Duodenal mucosa (tissue), 2 donors: ENCODE measurements around the gene RPL13.

Experiments used
- H3K27ac ChIP-seq: one replicate; pipeline ENCODE4 v1.7.0; 2013; ENCODE audit warnings: low read depth, low read length
- H3K27me3 ChIP-seq, 2 donors: one replicate each; pipeline ENCODE4 v1.7.0; 2013; ENCODE audit warnings: low read length in 2 of 2, control low read depth in 1 of 2; ENCODE audit not compliant: insufficient read depth in 2 of 2, control insufficient read depth in 1 of 2
- H3K36me3 ChIP-seq, 2 donors: one replicate each; pipeline ENCODE4 v1.7.0; 2013; ENCODE audit warnings: low read length in 2 of 2, control low read depth in 1 of 2; ENCODE audit not compliant: insufficient read depth in 2 of 2, control insufficient read depth in 1 of 2
- H3K4me1 ChIP-seq, 2 donors: one replicate each; pipeline ENCODE4 v1.7.0; 2013; ENCODE audit warnings: low read length in 2 of 2, control low read depth in 1 of 2; ENCODE audit not compliant: insufficient read depth in 2 of 2, control insufficient read depth in 1 of 2
- H3K4me3 ChIP-seq, 2 donors: one replicate each; pipeline ENCODE4 v1.7.0; 2013; ENCODE audit warnings: low read length in 2 of 2, low read depth in 1 of 2
- H3K9ac ChIP-seq, 2 donors: one replicate each; pipeline ENCODE4 v1.7.0; 2013; ENCODE audit warnings: low read length in 2 of 2, low read depth in 1 of 2
- H3K9me3 ChIP-seq, 2 donors: one replicate each; pipeline ENCODE4 v1.7.0; 2013; ENCODE audit warnings: low read length in 2 of 2, control low read depth in 1 of 2; ENCODE audit not compliant: control insufficient read depth in 1 of 2

RPL13 gene

GRCh38 chr16:89550421-89551007, 10.0 kb upstream of the RPL13 start:
- Histone ChIP-seq H3K36me3 (peaks cover 27 to 83% of the 10 kb centered on the region in 2 donors), H3K4me3 (no peak overlapping the region), H3K9me3 (no peaks in the 10 kb centered on the region), H3K27ac (no peak overlapping the region), H3K4me1 (peaks cover under 1 to 1% of the 10 kb centered on the region in 2 donors), H3K9ac (no peak overlapping the region), H3K27me3 (no peaks in the 10 kb centered on the region)

DNA sequence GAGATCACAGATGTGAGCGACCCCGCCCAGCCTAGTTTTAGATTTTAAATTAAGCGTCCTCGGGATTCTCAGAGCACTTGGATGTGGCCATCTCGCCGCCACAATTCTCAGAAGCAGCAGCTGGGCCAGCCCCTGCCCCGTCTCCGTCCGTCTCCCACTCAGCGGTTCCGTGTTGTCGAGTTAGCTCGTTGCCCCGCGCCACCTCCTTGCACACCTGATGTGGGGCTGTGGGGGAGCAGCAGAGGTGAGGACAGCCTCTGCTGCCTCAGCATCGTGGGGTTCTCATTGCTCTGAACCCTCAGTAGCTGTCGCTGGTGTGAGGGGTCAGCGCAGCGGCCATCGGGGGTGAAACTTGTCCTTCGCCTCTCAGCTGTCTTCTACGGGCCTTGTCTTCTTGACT, 8.2 kb upstream of the RPL13 start:
- Histone ChIP-seq H3K36me3 (peaks cover 33 to 87% of the 10 kb centered on the region in 2 donors), H3K4me1 (peaks cover 0 to 3% of the 10 kb centered on the region in 2 donors), H3K27me3 (no peaks in the 10 kb centered on the region), H3K27ac (no peak overlapping the region), H3K9me3 (no peaks in the 10 kb centered on the region), H3K4me3 (no peak overlapping the region), H3K9ac (no peak overlapping the region)

- no peaks in the 10 kb centered on the region for H3K27me3 ChIP-seq
- H3K4me1 ChIP-seq = peaks cover 4 to 9% of the 10 kb centered on the region in 2 donors
- H3K27ac ChIP-seq = no peak overlapping the region
- H3K36me3 ChIP-seq = peaks cover 32 to 83% of the 10 kb centered on the region in 2 donors
- H3K9ac ChIP-seq = no peak overlapping the region
- H3K4me3 ChIP-seq = no peak overlapping the region
- H3K9me3 ChIP-seq = no peaks in the 10 kb centered on the region
These were observed 7.6 kb upstream of the RPL13 start for GRCh38 chr16:89552913-89553312.

GRCh38 chr16:89553733-89554132, 6.7 kb upstream of the RPL13 start:
- Histone ChIP-seq H3K4me1 (peaks cover 7 to 12% of the 10 kb centered on the region in 2 donors), H3K9me3 (no peaks in the 10 kb centered on the region), H3K9ac (no peak overlapping the region), H3K36me3 (peaks cover 24 to 76% of the 10 kb centered on the region in 2 donors), H3K4me3 (no peak overlapping the region), H3K27me3 (no peaks in the 10 kb centered on the region), H3K27ac (no peak overlapping the region)

GRCh38 chr16:89554343-89554742, 6.1 kb upstream of the RPL13 start:
- peaks cover 17 to 70% of the 10 kb centered on the region in 2 donors for H3K36me3 ChIP-seq
- H3K4me3 ChIP-seq = no peak overlapping the region

DNA sequence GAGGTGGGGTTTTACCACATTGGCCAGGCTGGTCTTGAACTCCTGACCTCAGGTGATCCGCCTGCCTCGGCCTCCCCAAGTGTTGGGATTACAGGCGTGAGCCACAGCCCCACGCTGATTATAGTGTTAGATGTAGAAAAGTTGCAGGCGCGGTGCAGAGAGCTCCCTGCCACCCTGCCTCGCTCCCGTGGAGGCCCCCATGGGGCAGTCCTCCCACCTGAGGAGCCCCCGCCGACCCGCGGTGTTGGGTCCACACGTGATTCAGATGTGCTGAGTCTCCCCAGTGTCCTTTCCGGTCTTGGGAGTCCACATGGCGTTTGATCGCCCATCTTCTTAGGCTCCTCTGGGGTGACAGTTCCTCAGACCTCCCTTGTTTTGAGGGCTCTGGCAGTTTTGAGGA, 5.2 kb upstream of the RPL13 start:
- Histone ChIP-seq H3K36me3 (peaks cover 17 to 62% of the 10 kb centered on the region in 2 donors), H3K27ac (no peak overlapping the region), H3K4me1 (peaks cover 13 to 17% of the 10 kb centered on the region in 2 donors), H3K4me3 (no peak overlapping the region), H3K9ac (no peak overlapping the region), H3K27me3 (no peaks in the 10 kb centered on the region), H3K9me3 (no peaks in the 10 kb centered on the region)

More at GRCh38 chr16:89554343-89554742, 6.1 kb upstream of the RPL13 start:
- Histone ChIP-seq H3K27me3 (no peaks in the 10 kb centered on the region), H3K27ac (no peak overlapping the region), H3K4me1 (peaks cover 7 to 12% of the 10 kb centered on the region in 2 donors), H3K9me3 (no peaks in the 10 kb centered on the region), H3K9ac (no peak overlapping the region)

DNA sequence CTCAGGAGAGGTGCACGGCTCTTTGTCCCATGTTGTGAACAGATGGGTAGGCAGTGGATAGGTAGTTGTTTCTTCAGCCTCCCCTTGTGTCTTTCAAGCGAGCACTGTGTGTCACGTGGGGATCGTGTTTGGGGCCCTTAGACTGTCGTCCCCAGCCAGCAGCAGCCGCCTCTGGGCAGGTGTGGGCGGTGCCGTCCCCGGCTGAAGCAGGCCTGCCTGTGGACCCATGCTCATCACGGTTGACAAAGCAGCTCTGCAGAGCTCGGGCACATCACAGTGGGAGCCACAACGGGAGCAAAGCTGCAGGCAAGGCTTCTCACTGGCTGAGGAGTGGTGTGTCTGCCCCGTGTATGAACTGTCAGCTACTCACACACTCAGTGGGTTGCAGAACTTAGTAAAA, 4.7 kb upstream of the RPL13 start:
- H3K9me3 ChIP-seq = no peaks in the 10 kb centered on the region
- H3K27ac ChIP-seq = no peak overlapping the region
- H3K4me1 ChIP-seq = peaks cover 13 to 17% of the 10 kb centered on the region in 2 donors
- no peaks in the 10 kb centered on the region for H3K27me3 ChIP-seq
- H3K9ac ChIP-seq = no peak overlapping the region
- H3K4me3 ChIP-seq = no peak overlapping the region
- H3K36me3 ChIP-seq = peaks cover 15 to 57% of the 10 kb centered on the region in 2 donors

DNA sequence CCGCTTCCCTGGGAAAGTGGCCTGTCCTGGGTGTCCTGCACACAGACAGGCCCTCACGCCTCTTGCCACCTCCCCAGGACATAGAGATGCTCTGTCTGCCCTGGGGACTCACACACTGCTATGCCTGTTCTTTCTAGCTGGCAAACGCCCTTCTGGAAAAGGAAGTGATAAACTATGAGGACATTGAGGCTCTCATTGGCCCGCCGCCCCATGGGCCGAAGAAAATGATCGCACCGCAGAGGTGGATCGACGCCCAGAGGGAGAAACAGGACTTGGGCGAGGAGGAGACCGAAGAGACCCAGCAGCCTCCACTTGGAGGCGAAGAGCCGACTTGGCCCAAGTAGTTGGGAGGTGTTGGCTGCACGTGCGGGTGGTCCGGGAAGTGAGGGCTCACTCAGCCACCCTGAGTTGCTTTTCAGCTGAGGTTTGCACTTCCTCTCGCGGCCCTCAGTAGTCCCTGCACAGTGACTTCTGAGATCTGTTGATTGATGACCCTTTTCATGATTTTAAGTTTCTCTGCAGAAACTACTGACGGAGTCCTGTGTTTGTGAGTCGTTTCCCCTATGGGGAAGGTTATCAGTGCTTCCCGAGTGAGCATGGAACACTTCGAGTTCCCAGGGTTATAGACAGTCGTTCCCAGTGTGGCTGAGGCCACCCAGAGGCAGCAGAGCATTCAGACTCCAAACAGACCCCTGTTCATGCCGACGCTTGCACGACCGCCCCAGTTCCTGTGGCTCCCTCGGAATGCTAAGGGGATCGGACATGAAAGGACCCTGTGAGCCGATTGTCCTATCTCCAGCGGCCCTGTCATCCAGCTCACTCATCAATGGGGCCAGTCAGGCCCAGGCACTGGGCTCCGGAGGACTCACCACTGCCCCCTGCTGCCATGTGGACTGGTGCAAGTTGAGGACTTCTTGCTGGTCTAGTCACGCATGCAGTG, 3.5 kb upstream of the RPL13 start:
- no peak overlapping the region for H3K4me3 ChIP-seq
- peaks cover 12 to 51% of the 10 kb centered on the region in 2 donors for H3K36me3 ChIP-seq

DNA sequence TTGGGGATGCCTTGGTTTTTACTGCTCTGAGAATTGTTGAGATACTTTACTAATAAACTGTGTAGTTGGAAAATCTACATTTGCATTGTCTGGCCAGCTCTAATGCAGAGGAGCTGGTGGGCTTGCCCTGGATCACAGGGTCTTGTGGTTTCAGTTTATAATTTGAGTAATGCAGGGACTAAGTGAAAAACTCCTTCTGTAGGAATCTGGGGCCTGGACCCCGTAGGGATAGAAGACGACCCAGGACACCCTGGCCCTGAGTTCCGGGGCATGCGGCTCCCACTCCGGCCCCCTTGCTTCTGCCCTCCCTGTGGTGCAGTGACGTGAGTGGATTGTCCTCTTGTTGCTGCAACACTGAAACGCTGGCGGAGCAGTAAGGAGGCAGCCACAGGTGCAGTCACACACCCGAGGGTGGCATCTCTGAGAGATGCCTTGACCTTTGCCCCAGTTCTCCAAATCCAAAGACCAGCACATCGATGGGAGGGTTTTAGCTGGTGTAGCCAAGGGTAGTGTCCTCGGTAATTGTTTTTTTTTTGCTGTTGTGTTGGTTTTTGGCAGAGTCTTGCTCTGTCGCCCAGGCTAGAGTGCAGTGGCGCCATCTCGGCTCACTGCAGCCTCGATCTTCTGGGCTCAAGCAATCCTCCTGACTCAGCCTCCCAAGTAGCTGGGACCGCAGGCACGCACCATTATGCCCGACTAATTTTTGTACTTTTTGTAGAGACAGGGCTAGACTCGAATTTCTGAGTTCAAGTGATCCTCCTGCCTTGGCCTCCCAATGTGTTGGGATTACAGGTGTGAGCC, 2.6 kb upstream of the RPL13 start:
- Histone ChIP-seq H3K9ac (peak overlapping the region in 1 of 2 donors; percentile 27), H3K27me3 (no peaks in the 10 kb centered on the region), H3K27ac (no peak overlapping the region), H3K36me3 (peaks cover 20 to 51% of the 10 kb centered on the region in 2 donors), H3K4me1 (peaks cover 29 to 31% of the 10 kb centered on the region in 2 donors), H3K9me3 (no peaks in the 10 kb centered on the region), H3K4me3 (no peak overlapping the region)

More for the DNA sequence above, 3.5 kb upstream of the RPL13 start:
- Histone ChIP-seq H3K9ac (no peak overlapping the region), H3K27me3 (no peaks in the 10 kb centered on the region), H3K9me3 (no peaks in the 10 kb centered on the region), H3K27ac (no peak overlapping the region), H3K4me1 (peaks cover 21 to 24% of the 10 kb centered on the region in 2 donors)
